GM12864 (cell line): ENCODE results near the gene OR56A5.

Source experiments
- DNase-seq: peaks from one replicate; pipeline ENCODE4 v3.0.0-alpha.2; 2011; ENCODE audit warnings: low read depth
- H3K4me3 ChIP-seq: 2 replicates; pipeline ENCODE4 v1.5.1; 2011; ENCODE audit warnings: mild to moderate bottlenecking, low read depth, low read length, control low read depth
- TF ChIP-seq, protein P1 (sequence below): IDR thresholded peaks from 2 replicates; pipeline ENCODE4 v1.5.1; 2011; ENCODE audit warnings: low read depth, mild to moderate bottlenecking, moderate library complexity, low read length, control low read depth, inconsistent platforms; ENCODE audit errors: missing control alignments

OR56A5 gene

DNA sequence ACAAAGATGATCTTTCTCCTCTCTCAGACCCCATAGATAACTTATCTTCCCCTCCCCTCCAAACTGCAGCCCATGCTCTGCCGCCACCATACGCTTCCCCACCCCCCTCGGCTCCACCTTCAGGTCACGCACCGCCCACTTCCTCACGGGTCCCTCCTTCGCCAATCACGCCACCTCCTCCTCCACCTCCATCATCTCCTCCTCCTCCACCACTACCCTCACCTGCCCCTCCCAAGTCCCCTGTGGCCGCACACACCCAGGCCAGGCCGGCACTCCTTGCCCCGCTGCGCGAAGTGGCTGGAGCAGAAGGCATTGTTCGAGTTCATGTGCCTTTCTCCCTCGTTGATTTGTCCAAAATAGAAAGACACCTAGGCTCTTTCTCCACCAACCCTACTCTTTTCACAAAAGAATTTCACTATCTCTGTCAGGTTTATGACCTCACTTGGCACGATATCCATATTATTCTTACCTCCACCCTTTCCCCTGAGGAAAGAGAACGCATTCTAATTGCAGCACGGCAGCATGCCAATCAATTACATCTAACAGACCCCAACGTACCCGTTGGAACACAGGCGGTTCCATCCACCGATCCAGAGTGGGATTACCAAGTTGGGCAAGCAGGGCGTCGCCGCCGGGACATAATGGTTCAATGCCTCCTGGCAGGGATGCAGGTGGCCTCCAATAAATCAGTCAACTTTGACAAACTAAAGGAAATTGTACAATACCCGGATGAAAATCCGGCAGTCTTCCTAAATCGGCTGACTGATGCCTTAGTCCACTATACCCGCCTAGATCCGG, 38.5 kb downstream of the OR56A5 start:
- H3K4me3 ChIP-seq, result no peak overlapping the region
- TF ChIP-seq, protein P1, sequence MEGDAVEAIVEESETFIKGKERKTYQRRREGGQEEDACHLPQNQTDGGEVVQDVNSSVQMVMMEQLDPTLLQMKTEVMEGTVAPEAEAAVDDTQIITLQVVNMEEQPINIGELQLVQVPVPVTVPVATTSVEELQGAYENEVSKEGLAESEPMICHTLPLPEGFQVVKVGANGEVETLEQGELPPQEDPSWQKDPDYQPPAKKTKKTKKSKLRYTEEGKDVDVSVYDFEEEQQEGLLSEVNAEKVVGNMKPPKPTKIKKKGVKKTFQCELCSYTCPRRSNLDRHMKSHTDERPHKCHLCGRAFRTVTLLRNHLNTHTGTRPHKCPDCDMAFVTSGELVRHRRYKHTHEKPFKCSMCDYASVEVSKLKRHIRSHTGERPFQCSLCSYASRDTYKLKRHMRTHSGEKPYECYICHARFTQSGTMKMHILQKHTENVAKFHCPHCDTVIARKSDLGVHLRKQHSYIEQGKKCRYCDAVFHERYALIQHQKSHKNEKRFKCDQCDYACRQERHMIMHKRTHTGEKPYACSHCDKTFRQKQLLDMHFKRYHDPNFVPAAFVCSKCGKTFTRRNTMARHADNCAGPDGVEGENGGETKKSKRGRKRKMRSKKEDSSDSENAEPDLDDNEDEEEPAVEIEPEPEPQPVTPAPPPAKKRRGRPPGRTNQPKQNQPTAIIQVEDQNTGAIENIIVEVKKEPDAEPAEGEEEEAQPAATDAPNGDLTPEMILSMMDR, result no peak
- no peak for DNase-seq

DNA sequence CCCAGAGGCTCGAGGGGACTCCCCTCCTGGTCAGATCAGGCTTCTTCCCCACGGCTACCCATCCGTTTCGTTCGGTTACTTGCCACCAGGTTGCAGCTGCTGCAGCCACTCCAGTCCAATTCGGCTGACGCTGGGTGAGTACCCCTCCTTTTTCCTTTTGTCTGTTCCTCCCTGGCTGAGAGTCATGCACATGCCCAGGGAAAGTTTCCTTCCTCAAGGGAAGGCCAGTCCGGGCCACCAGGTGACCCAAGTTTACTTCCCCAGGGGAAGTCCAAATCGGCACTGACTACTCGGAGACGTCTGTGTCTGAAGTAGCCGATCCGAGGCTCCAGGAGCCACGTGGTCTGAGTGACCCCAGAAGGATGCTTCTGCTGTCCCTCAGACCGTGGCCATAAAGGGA, 39.5 kb downstream of the OR56A5 start:
- no peak overlapping the region for H3K4me3 ChIP-seq
- no peak for DNase-seq
- TF ChIP-seq, protein P1, result no peak

DNA sequence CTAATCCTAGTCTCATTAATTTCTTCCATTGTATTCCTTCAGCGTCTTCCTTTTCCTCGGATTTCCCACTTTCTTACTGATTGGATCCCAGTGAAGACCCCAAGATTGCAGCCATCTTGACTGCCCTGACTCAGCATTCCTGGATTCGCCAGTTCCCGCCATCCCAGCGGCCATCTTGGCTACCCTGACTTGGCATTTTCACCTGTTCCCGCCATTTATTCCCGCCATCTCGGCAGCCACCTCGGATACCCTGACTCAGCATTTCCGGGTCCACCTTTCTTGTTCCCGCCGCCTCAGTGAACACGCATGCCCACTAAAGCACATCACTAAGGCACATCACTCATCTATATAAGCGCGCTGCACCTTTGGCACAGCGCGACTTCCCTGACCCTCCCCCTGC, 40.0 kb downstream of the OR56A5 start:
- DNase-seq, result no peak
- no peak overlapping the region for H3K4me3 ChIP-seq
- TF ChIP-seq, protein P1, result no peak

DNA sequence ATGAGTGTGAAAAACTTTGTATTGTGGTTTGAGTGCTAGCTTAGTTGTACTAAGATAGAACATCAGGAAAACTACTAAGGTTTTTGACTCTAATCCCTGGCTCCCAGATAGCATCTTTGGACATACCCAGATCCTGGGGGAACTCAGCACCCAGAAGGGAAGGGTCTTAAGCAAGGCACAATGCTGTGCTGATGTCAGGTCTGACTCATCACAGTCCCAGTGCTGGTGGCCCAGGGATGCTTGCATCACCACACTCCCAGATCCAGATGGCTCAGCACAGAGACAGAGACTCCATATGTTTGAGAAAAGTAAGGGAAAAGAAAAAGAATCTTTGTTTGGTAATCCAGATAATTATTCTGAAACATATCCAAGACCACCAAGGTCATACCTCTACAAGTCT, 44.5 kb downstream of the OR56A5 start:
- DNase-seq, result no peak
- no peak overlapping the region for H3K4me3 ChIP-seq
- TF ChIP-seq, protein P1, result no peak

DNA sequence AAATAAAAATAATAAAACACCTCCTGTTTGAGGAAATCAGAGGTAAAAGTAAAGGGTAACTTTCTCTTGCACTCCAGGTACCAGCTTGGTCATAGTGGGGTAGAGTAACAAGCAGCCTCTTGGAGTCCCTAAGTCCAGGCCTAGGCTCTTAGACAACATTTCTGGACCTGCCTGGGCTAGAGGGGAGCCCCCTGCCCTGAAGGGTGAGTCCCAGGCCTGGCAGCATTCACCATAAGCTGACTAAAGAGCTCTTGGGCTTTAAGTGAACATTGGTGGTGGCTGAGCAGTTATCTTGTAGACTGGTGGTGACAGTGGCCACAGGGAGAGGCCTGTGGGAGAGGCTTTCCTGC, 44.9 kb downstream of the OR56A5 start:
- no peak overlapping the region for H3K4me3 ChIP-seq
- no peak for DNase-seq
- TF ChIP-seq, protein P1, result no peak

DNA sequence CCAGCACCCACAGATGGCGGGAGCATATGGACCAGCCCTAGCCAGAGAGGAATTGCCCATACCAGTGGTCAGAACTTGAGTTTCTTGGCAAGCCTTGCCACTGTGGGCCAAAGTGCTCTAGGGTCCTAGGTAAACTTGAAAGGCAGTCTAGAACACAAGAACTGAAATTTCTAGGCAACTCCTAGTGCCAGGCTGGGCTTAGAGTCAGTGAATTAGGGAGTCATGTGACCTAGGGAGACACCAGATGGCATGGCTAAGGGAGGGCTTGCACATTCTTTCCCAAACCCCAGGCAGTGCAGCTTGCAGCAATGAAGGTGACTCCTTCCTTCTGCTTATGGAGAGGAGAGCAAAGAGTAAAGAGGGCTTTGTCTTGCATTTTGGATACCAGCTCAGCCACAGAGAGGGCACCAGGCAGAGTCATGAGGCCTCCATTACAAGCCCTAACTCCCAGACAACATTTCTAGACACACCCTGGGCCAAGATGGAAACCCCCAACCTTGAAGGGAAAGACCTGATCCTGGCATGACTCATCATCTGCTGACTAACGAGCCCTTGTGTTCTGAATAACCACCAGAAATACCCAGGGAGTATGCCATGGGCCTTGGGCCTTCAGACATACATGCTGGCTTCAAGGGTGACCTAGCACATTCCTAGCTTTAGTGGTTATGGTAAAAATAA, 45.4 kb downstream of the OR56A5 start:
- TF ChIP-seq, protein P1, result no peak
- H3K4me3 ChIP-seq, result no peak overlapping the region
- DNase-seq, result peak; percentile 25
